ENCODE results near the gene OSBP2.
"Not testable (repeated sequence)": the region's sequence is repeated elsewhere in the genome, so short reads cannot be mapped to it uniquely, and the experiment has no call there.

The OSBP2 gene

DNA sequence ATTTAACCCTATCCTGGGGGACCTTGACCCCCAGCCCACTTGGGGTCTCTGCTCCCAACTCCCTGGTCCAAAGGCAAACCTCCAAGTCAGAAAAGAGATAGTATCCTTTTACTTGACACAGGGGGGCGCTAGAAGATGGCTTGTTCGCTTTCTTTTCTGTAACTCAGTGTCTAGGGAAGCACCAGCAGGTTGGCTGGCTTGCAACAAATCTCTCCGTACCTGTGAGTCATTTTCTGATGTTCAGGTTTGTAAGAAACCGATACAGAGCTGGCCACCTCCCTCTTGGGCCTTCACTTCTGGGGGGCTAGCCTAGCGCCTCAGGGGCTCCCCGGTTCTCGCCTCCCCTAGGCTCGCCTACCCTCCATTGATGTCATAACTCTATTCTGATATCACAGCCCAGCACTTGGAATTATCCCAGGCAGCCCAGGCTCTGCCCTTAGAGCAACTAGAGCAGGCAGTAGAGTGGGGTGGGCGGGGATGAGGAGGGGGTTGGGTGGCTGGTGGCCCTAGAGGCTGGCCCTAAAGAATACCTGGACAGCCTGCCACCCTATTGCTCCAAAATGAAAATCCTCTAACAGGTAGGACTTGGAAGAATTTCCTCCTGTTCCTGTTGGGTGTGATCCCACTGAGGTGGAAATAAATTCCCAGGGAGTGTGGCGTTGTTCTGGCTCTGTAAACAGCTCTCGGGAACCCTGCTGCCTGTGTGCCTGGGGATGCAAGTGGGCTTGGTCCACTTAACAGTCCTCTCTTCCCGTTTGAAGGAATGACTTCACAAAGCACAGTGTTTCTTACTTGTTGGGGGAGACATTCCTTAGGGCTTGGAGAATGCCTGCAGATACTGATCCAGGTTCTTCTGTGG, 69.4 kb downstream of the OSBP2 start:
- peak; percentile 24 to 42 for DNase-seq (ENCODE audit: low read depth in 2 of 2)

GRCh38 chr22:30767661-30768060, 73.0 kb downstream of the OSBP2 start:
- no peak for DNase-seq (ENCODE audit: low read depth in 2 of 2)

DNA sequence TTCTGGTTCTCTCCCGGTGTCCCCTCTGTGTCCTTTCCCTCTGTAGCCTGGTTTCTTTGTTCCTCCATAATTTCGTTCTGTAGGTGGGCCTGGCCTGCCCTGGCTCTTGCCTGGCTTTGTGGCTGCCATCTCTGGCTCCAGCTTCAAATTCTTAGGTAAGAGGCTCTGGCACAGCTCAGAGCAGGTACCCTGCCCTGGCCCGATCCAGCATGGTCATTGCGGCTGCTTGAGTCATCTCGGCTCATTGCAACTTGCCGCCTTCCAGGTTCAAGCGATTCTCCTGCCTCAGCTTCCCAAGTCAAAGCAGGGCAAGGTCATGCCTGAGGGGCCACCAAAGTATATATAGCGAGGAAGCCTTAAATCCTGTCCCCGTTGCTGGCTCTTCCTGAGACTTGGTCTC, 76.0 kb downstream of the OSBP2 start:
- DNase-seq (ENCODE audit: low read depth in 2 of 2): no peak

DNA sequence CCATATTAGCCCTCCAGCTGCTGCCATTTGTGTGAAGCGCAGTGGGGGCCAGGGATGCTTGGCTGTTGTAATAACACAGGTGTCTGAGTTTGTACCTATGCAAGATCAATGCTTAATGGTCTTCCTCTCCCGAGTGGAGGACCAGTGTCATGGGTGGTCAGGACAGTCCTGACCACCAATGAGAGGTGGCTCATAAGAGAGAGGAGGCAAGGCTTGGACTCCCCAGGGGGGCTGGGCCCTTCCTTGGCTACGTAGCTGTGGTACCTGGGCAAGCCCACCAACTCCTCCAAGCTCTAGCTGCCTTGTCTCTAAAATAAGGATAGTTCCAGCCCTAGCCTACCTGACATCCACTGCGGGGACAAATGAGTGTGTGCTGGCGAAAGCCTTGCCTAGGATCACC, 79.2 kb downstream of the OSBP2 start:
- no peak for DNase-seq (ENCODE audit: low read depth in 2 of 2)

- DNase-seq (ENCODE audit: low read depth in 2 of 2): no peak
These were observed 79.9 kb downstream of the OSBP2 start for GRCh38 chr22:30774566-30774965.

DNA sequence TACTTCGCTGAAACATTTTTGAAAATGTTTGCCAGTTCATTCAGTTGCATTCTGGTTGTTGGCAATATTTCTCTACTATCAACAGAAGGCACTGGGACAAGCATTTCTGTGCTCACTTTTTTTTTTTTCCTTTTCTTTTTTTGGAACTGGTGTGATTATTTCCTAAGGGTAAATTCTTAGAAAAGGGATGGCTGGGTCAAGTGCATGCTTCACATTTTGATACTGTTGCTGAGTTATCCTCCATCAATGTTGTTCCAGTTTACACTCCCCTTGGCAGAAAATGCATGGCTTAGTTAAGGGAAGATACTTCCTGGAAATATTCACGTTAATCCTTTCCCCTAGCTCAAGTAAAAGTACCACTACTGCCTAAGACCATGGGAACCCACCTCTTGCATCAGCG, 81.8 kb downstream of the OSBP2 start:
- no peak for DNase-seq (ENCODE audit: low read depth in 2 of 2)

DNA sequence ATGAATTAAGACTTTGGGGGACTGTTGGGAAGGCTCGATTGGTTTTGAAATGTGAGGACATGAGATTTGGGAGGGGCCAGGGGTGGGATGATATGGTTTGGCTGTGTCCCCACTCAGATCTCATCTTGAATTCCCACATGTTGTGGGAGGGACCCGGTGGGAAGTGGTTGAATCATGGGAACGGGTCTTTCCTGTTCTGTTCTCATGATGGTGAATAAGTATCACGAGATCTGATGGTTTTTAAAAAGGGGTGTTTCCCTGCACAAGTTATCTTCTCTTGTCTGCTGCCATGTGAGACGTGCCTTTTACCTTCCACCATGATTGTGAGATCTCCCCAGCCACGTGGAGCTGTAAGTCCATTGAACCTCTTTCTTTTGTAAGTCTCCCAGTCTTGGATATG, 82.5 kb downstream of the OSBP2 start:
- DNase-seq (ENCODE audit: low read depth in 2 of 2): not testable (repeated sequence)

- no peak for DNase-seq (ENCODE audit: low read depth in 2 of 2)
These were observed 82.9 kb downstream of the OSBP2 start for GRCh38 chr22:30777587-30777986.

- no peak for DNase-seq (ENCODE audit: low read depth in 2 of 2)
These were observed 83.6 kb downstream of the OSBP2 start for GRCh38 chr22:30778261-30778660.

GRCh38 chr22:30780026-30780425, 85.4 kb downstream of the OSBP2 start:
- no peak for DNase-seq (ENCODE audit: low read depth in 2 of 2)

DNA sequence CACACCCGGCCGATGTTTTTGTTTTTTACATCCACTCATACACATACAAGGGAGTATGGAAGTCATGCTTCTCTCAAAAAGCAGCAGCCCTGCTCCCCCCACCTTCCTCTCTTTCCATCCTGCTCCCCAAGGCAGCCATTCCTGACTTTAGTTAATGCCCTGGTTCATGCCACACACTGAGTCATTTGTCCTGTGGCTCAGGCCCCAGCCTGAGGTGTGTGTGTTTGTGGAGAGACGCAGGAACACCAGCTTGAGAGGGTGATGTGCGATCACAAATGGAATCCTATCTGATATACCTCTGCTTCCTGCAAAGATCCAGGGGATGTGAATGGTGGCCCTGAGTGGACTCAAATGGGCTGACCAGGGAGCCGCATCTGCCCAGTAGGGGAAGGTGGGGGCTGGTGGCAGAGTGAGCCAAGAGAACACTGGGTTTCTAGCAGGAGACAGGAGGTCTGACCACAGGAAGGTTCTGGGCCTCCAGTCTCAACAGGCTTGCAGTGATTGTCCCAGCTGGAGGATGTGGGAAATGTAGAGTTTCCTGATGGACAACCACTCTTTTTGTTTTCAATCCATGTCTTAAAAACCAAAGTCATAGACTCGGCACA, 86.7 kb downstream of the OSBP2 start:
- DNase-seq (ENCODE audit: low read depth in 2 of 2): no peak

DNA sequence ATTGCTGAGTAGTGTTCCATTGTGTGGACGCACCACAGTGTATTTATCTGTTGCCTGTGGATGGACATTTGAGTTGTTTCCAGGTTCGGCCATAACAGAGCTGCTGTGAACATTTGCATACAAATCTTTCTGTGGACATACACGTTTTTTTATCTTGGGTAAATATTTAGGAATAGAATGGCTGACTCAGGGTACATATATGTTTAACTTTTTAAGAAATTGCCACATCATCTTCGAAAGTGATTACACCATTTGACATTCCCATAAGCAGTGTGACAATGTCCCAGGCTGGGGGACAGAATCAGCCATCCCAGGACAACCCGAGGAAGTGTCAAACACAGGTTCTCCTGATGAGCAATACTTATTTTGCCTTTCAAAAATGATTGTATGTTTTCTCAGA, 87.9 kb downstream of the OSBP2 start:
- no peak for DNase-seq (ENCODE audit: low read depth in 2 of 2)

DNA sequence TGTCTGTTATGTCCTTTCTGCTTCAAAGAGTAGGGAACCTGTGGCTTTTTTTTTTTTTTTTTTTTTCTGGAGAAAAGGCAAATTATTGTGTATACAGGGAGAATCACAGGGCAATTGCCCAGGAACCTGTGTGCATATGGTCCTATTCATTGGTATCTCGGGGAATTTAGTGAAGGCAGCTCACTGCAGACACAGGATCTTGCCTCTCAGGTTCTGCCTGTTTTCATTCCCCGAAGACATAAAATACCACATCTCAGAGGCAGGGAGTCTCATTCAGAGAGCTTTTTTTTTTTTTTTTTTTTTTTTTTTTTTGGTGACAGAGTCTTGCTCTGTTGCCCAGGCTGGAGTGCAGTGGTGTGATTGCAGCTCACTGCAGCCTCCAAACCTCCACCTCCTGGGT, 88.3 kb downstream of the OSBP2 start:
- no peak for DNase-seq (ENCODE audit: low read depth in 2 of 2)

DNA sequence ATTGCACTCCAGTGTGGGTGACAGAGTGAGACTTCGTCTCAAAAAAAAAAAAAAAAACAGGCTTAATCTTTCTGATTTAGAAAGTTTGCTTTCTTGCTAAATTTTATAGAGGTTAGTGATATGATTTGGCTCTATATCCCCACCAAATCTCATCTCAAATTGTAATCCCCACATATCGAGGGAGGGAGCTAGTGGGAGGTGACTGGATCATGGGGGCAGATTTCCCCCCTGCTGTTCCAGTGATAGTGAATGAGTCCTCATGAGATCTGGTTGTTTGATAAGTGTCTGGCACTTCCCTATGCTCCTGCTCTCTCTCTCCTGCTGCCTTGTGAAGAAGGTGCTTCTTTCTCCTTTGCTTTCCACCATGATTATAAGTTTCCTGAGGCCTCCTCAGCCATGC, 90.9 kb downstream of the OSBP2 start:
- no peak for DNase-seq (ENCODE audit: low read depth in 2 of 2)

DNA sequence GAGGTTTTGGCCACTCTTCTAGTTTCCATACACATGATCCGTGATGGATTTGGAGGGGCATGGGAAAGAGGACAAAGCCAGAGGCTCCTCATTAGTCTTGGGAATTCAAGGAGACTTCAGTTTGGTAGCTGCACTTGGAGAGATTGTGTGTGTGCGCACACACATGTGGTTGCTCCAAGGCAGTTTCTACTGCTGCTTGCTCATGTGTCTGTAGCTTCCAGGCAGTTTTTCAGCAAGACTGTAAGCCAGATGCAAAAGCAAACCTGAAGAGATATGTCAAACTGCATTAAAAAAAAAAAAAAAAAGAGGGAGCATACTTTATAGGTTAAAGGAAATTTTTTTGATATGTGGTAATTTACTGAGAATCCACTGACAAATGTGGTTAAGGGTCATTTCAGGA, 95.7 kb downstream of the OSBP2 start:
- DNase-seq (ENCODE audit: low read depth in 2 of 2): no peak

DNA sequence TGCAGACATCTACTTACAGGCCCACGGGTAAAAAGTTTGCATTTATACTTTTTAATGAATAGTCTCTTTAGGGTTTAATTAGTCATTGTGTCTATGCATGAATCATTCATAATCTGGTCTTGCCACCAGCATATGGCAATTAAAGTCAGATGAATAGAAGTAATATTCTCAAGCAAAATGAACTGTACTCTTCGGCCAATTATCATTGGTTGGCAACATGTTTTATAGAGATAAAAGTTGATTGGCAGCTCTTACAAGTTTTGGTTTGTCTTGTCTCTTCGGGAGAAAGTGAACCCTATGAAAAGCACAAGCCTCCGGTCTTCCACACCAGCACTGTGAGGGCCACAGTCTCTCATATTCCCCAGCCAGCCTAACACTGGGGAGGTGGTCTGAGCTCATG, 97.8 kb downstream of the OSBP2 start:
- no peak for DNase-seq (ENCODE audit: low read depth in 2 of 2)

GRCh38 chr22:30795118-30795517, 100.4 kb downstream of the OSBP2 start:
- no peak for DNase-seq (ENCODE audit: low read depth in 2 of 2)

GRCh38 chr22:30801695-30802094, 107.0 kb downstream of the OSBP2 start:
- no peak for DNase-seq (ENCODE audit: low read depth in 2 of 2)

GRCh38 chr22:30802202-30803166, 107.8 kb downstream of the OSBP2 start:
- peak; percentile 72 to 77 for DNase-seq (ENCODE audit: low read depth in 2 of 2)

DNA sequence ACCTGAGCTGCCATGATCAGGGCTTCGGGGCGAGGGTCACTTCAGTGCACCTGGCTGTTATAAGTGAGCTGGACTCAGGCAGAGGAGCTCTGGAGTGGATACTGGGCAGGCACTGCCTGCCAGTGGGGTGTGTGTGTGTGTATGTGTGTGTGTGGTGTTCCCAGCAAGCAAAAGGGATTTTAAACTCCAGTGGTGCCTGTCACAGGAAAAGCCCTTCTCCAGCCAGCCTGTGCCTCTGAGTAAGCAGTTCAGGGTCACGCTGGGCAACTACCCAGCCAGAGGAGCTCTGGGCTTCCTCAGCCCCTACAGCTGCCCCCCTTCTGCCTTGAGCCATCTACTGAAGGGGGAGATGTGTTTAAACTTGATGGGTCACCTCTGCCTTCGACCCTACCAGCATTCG, 109.0 kb downstream of the OSBP2 start:
- DNase-seq (ENCODE audit: low read depth in 2 of 2): no peak

- DNase-seq (ENCODE audit: low read depth in 2 of 2): no peak
These were observed 110.0 kb downstream of the OSBP2 start for GRCh38 chr22:30804626-30805025.

- no peak for DNase-seq (ENCODE audit: low read depth in 2 of 2)
These were observed 111.8 kb downstream of the OSBP2 start for GRCh38 chr22:30806391-30806861.
